ENCODE data around the gene TYW3. TPM values are rescaled to one million over a fixed set of nuclear protein-coding genes. Genes with fewer than 3 reads are reported as not detected.

Gene TYW3
- total RNA-seq, 6 experiments from 2014 or later: 20.7 to 27.6 (median 24.9) TPM

DNA sequence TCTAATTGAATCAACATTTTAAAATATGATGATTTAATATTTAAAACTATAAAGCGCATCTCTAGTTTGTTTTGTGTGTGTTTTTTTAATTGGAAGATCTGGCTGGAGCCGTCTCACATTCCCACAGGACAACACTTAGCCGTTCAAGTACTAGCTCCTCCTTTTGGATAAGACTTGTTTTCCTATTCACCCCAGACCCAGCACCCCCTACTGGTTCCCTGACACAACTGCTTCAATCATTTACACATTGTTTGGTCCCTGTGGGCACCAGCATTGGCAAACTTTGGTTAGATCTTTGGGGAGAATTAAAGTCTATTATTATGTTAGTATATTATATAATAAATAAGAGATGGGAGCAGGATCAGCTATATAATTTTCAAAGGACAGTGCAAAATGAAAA lies 34.5 kb downstream of the TYW3 start:
- H3K27ac Mint-ChIP-seq: no peak overlapping the region
- peaks cover 1% of the 10 kb centered on the region; the same call in 1 of the 2 replicates for H3K4me1 Mint-ChIP-seq (ENCODE audit: low read depth)
- H3K4me3 Mint-ChIP-seq: no peak overlapping the region
- no peaks in the 10 kb centered on the region; the same call in 1 of the 2 replicates for H3K27me3 Mint-ChIP-seq (ENCODE audit: insufficient read depth)
- DNase-seq: peak; percentile 19
- TF ChIP-seq, protein P1, sequence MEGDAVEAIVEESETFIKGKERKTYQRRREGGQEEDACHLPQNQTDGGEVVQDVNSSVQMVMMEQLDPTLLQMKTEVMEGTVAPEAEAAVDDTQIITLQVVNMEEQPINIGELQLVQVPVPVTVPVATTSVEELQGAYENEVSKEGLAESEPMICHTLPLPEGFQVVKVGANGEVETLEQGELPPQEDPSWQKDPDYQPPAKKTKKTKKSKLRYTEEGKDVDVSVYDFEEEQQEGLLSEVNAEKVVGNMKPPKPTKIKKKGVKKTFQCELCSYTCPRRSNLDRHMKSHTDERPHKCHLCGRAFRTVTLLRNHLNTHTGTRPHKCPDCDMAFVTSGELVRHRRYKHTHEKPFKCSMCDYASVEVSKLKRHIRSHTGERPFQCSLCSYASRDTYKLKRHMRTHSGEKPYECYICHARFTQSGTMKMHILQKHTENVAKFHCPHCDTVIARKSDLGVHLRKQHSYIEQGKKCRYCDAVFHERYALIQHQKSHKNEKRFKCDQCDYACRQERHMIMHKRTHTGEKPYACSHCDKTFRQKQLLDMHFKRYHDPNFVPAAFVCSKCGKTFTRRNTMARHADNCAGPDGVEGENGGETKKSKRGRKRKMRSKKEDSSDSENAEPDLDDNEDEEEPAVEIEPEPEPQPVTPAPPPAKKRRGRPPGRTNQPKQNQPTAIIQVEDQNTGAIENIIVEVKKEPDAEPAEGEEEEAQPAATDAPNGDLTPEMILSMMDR (IDR thresholded peaks at IDR 0.05): peak; percentile 71
- peaks cover 5% of the 10 kb centered on the region; the same call in 1 of the 2 replicates for H3K36me3 Mint-ChIP-seq (ENCODE audit: low read depth)
- H3K9me3 Mint-ChIP-seq: no peaks in the 10 kb centered on the region

GRCh38 chr1:74771913-74772515 lies 39.1 kb downstream of the TYW3 start:
- TF ChIP-seq, protein P1 (IDR thresholded peaks at IDR 0.05): peak; percentile 95
- peak; percentile 47 for DNase-seq
- Mint-ChIP-seq H3K4me1 (ENCODE audit: low read depth) (peaks cover 13% of the 10 kb centered on the region; the same call in 1 of the 2 replicates), H3K27ac (no peak overlapping the region), H3K27me3 (ENCODE audit: insufficient read depth) (no peaks in the 10 kb centered on the region; the same call in 1 of the 2 replicates), H3K9me3 (no peaks in the 10 kb centered on the region), H3K36me3 (ENCODE audit: low read depth) (no peaks in the 10 kb centered on the region), H3K4me3 (no peak overlapping the region)

GRCh38 chr1:74772945-74773344 lies 40.0 kb downstream of the TYW3 start:
- TF ChIP-seq, protein P1 (IDR thresholded peaks at IDR 0.05): no peak
- peak overlapping the region; percentile 3; the same call in 1 of the 2 replicates for H3K4me3 Mint-ChIP-seq
- H3K36me3 Mint-ChIP-seq (ENCODE audit: low read depth): no peaks in the 10 kb centered on the region
- H3K27me3 Mint-ChIP-seq (ENCODE audit: insufficient read depth): no peaks in the 10 kb centered on the region; the same call in 1 of the 2 replicates
- H3K9me3 Mint-ChIP-seq: no peaks in the 10 kb centered on the region
- no peak for DNase-seq
- no peak overlapping the region for H3K27ac Mint-ChIP-seq
- peaks cover 13% of the 10 kb centered on the region; the same call in 1 of the 2 replicates for H3K4me1 Mint-ChIP-seq (ENCODE audit: low read depth)

DNA sequence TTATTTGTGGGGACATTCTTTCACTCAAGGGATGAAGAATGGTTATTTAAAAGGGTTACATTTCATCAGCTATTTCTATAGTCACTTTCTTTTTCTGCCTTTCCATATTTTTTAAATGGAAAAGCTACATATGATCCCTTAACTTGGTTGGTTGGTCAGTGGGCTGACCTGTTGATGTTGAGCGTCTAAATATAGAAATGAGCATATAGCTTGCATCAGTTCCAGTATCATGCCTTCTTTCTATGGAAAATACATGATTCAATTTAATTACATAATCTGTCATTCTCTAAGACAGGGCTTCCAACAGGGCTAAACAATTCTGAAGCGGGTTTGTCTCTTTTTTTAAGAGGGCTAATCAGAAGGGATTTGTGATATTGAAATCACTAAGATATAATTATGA lies 40.6 kb downstream of the TYW3 start:
- DNase-seq: no peak
- H3K36me3 Mint-ChIP-seq (ENCODE audit: low read depth): no peaks in the 10 kb centered on the region
- H3K27me3 Mint-ChIP-seq (ENCODE audit: insufficient read depth): no peaks in the 10 kb centered on the region; the same call in 1 of the 2 replicates
- H3K4me3 Mint-ChIP-seq: peak overlapping the region; percentile 3; the same call in 1 of the 2 replicates
- peaks cover 13% of the 10 kb centered on the region; the same call in 1 of the 2 replicates for H3K4me1 Mint-ChIP-seq (ENCODE audit: low read depth)
- no peak overlapping the region for H3K27ac Mint-ChIP-seq
- no peaks in the 10 kb centered on the region for H3K9me3 Mint-ChIP-seq
- TF ChIP-seq, protein P1 (IDR thresholded peaks at IDR 0.05): no peak

GRCh38 chr1:74775735-74776134 lies 42.8 kb downstream of the TYW3 start:
- DNase-seq: no peak
- peaks cover 13% of the 10 kb centered on the region; the same call in 1 of the 2 replicates for H3K4me1 Mint-ChIP-seq (ENCODE audit: low read depth)
- H3K4me3 Mint-ChIP-seq: no peak overlapping the region
- no peaks in the 10 kb centered on the region for H3K9me3 Mint-ChIP-seq
- no peaks in the 10 kb centered on the region for H3K36me3 Mint-ChIP-seq (ENCODE audit: low read depth)
- no peaks in the 10 kb centered on the region for H3K27me3 Mint-ChIP-seq (ENCODE audit: insufficient read depth)
- H3K27ac Mint-ChIP-seq: no peak overlapping the region
- TF ChIP-seq, protein P1 (IDR thresholded peaks at IDR 0.05): peak; percentile 57

Data from HFFc6 (cell line).